Colonic mucosa (tissue), 4 donors: Measurements from ENCODE around the gene GOLIM4. TPM values are rescaled to one million over a fixed set of nuclear protein-coding genes. Genes with fewer than 3 reads are reported as not detected.
A peak's percentile ranks its signal among the peaks of the same experiment; 100 is the strongest.
"Not testable (repeated sequence)": the region's sequence is repeated elsewhere in the genome, so short reads cannot be mapped to it uniquely, and the experiment has no call there.

ENCODE experiments used
- DNase-seq: peaks from one replicate; pipeline ENCODE4 v3.0.0-alpha.2; 2020
- H3K27ac ChIP-seq: fragments of 200-600 bp; one replicate; pipeline ENCODE4 v1.8.0; 2021
- H3K27me3 ChIP-seq: fragments of 200-600 bp; one replicate; pipeline ENCODE4 v1.8.0; 2021
- H3K36me3 ChIP-seq: fragments of 200-600 bp; one replicate; pipeline ENCODE4 v1.8.0; 2021
- H3K4me1 ChIP-seq: fragments of 200-600 bp; one replicate; pipeline ENCODE4 v1.8.0; 2021; ENCODE audit warnings: mild to moderate bottlenecking
- H3K4me3 ChIP-seq: fragments of 200-600 bp; one replicate; pipeline ENCODE4 v1.8.0; 2021
- H3K9ac ChIP-seq, 2 donors: one replicate each; pipeline ENCODE4 v1.7.0; 2013; ENCODE audit warnings: control low read depth in 2 of 2, low read depth in 2 of 2, low read length in 2 of 2
- H3K9me3 ChIP-seq: fragments of 200-600 bp; one replicate; pipeline ENCODE4 v1.8.0; 2021
- CTCF ChIP-seq: fragments of 200-600 bp; IDR thresholded peaks from one replicate; pipeline ENCODE4 v1.8.0; 2022; ENCODE audit warnings: antibody characterized with exemption, mild to moderate bottlenecking
- intact Hi-C: fragments of 100-400 bp; cut with DNase I; formaldehyde crosslinking; loops from one replicate; pipeline ENCODE4 v1.14.1; 2022
- total RNA-seq, 2 donors: library from RNA; stranded (reverse); fragmentation: NEBNext Ultra II Directional in 1 of 2; extraction: Animal tissue kit (Norgen Biotek cat#: 25700) in 1 of 2; gene quantifications; one replicate each; pipeline ENCODE4 v1.2.1, GENCODE V29; 2021
- donor health status: healthy.
- donor health status: DM: no; HTN: no; CAD: no.
- donor health status: DM: no; HTN: no; CAD: no.

Gene GOLIM4
- total RNA-seq = 10 to 100 TPM; 73.8 to 79.4 TPM

GRCh38 chr3:168095611-168096209 is at the start of gene GOLIM4:
Gene GOLIM4, minus strand, starts transcription at chr3:168095924. Its CDS starts 639 bp downstream, at chr3:168095285.
- no peaks in the 10 kb centered on the region for H3K27me3 ChIP-seq
- no peaks in the 10 kb centered on the region for H3K36me3 ChIP-seq
- no peaks in the 10 kb centered on the region for H3K4me1 ChIP-seq
- H3K4me3 ChIP-seq = peak within 1 kb of the TSS; percentile 69
- peak within 1 kb of the TSS; percentile 91 for H3K27ac ChIP-seq
- H3K9ac ChIP-seq = peak within 1 kb of the TSS; percentile 82 to 94
- DNase-seq = peak; percentile 96
- intact Hi-C loops = no loop called here
- H3K9me3 ChIP-seq = no peaks in the 10 kb centered on the region
- TF ChIP-seq CTCF = no peak

- H3K27me3 ChIP-seq = no peaks in the 10 kb centered on the region
- TF ChIP-seq CTCF = no peak
- H3K27ac ChIP-seq = no peak overlapping the region
- H3K4me3 ChIP-seq = no peak overlapping the region
- DNase-seq = no peak
- H3K36me3 ChIP-seq = no peaks in the 10 kb centered on the region
- H3K4me1 ChIP-seq = no peaks in the 10 kb centered on the region
- no peaks in the 10 kb centered on the region for H3K9me3 ChIP-seq
- intact Hi-C loops = no loop called here
- H3K9ac ChIP-seq = no peak overlapping the region
These were observed 45.8 kb upstream of the GOLIM4 start for GRCh38 chr3:168141405-168141998.

GRCh38 chr3:168139947-168140346 is 44.2 kb upstream of the GOLIM4 start:
- no peaks in the 10 kb centered on the region for H3K36me3 ChIP-seq
- intact Hi-C loops = no loop called here
- TF ChIP-seq CTCF = no peak
- H3K27ac ChIP-seq = no peak overlapping the region
- H3K27me3 ChIP-seq = no peaks in the 10 kb centered on the region
- H3K9ac ChIP-seq = no peak overlapping the region
- H3K4me3 ChIP-seq = no peak overlapping the region
- no peaks in the 10 kb centered on the region for H3K4me1 ChIP-seq
- no peaks in the 10 kb centered on the region for H3K9me3 ChIP-seq
- no peak for DNase-seq

- no peak for TF ChIP-seq CTCF
- intact Hi-C loops = no loop called here
- H3K36me3 ChIP-seq = no peaks in the 10 kb centered on the region
These were observed 42.7 kb upstream of the GOLIM4 start for GRCh38 chr3:168138421-168138820.

GRCh38 chr3:168134931-168135330 is 39.2 kb upstream of the GOLIM4 start:
- Histone ChIP-seq H3K36me3 (no peaks in the 10 kb centered on the region), H3K4me3 (no peak overlapping the region), H3K27me3 (no peaks in the 10 kb centered on the region), H3K9ac (no peak overlapping the region), H3K27ac (no peak overlapping the region), H3K9me3 (no peaks in the 10 kb centered on the region), H3K4me1 (no peaks in the 10 kb centered on the region)
- DNase-seq = no peak
- TF ChIP-seq CTCF = no peak
- intact Hi-C loops = no loop called here

More at GRCh38 chr3:168138421-168138820, 42.7 kb upstream of the GOLIM4 start:
- no peak overlapping the region for H3K4me3 ChIP-seq
- H3K27me3 ChIP-seq = no peaks in the 10 kb centered on the region
- H3K27ac ChIP-seq = no peak overlapping the region
- no peaks in the 10 kb centered on the region for H3K4me1 ChIP-seq
- no peak for DNase-seq
- no peaks in the 10 kb centered on the region for H3K9me3 ChIP-seq
- no peak overlapping the region for H3K9ac ChIP-seq

- H3K27me3 ChIP-seq, intact Hi-C loops, H3K9ac ChIP-seq, H3K4me3 ChIP-seq, H3K27ac ChIP-seq, H3K9me3 ChIP-seq, DNase-seq, H3K4me1 ChIP-seq, H3K36me3 ChIP-seq: not testable (repeated sequence)
These were observed 34.5 kb upstream of the GOLIM4 start for GRCh38 chr3:168130250-168130649.

- H3K27me3 ChIP-seq, DNase-seq, H3K4me1 ChIP-seq, H3K27ac ChIP-seq, H3K4me3 ChIP-seq, intact Hi-C loops, H3K9me3 ChIP-seq, H3K36me3 ChIP-seq, H3K9ac ChIP-seq: not testable (repeated sequence)
These were observed 32.7 kb upstream of the GOLIM4 start for GRCh38 chr3:168128463-168128862.
